OCI-M1 (cell line): ENCODE data around the gene NELL1.

Experiments
- DNase-seq: peaks from one replicate; lab custom pipeline; 2025; lab: John Stamatoyannopoulos, UW

The NELL1 gene

GRCh38 chr11:21489416-21490115 lies 820.2 kb downstream of the NELL1 start:
- DNase-seq: no peak

DNA sequence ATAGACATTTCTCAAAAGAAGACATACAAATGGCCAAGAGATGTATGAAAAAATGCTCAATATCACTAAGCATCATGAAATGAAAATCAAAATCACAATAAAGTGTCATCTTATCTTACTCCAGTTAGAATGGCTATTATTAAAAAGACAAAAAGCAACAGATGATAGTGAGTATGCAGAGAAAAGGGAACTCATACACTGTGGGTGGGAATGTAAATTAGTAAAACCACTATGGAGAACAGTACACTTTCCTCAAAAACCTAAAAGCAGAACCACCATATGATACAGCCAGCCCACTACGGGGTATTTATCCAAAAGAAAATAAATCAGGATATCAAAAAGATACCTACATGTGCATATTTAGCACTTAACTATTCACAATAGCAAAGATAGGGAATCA lies 823.5 kb downstream of the NELL1 start:
- DNase-seq: no peak

GRCh38 chr11:21494946-21495345 lies 825.6 kb downstream of the NELL1 start:
- DNase-seq: no peak

GRCh38 chr11:21495879-21496278 lies 826.5 kb downstream of the NELL1 start:
- no peak for DNase-seq

DNA sequence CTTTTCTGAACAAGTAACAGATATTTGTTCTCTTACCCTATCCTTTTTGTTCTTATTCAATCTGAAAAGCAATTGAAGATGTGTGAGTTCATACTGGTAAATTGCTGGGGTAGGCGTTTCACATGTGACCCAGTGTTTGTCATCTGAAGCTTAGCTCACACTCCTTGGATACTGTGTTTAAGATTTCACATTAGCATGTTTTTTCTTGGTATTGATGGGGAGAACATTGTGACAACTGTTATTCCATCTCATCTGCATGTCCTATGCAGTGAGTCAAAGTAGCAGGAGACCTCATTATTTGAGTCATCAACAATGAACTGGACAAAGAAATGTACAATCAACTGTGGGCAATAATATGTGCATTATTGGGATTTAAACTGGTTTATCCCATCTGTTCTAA lies 831.9 kb downstream of the NELL1 start:
- DNase-seq: no peak

GRCh38 chr11:21505070-21505469 lies 835.7 kb downstream of the NELL1 start:
- DNase-seq: no peak

- peak; percentile 76 for DNase-seq
These were observed 842.6 kb downstream of the NELL1 start for GRCh38 chr11:21511835-21512440.

GRCh38 chr11:21514316-21514715 lies 844.9 kb downstream of the NELL1 start:
- DNase-seq: peak; percentile 31

DNA sequence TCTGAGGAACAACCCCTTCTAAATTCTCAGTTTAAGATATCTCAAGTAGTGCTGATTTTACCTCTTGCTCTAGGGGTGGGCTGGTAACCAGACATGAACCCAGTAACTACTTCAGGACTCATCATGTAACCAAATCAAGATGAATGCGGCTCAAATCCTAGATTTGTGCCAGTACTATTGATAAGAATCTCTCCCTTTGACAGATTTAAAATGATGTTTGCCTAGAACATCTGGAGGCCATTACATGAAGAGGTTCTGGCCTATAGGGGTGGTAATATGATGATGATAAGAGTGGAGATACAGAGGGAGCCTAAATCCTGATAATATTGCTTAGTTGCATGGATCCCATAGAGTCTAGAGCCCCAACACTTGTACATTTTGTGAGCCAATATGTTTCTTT lies 850.9 kb downstream of the NELL1 start:
- DNase-seq: no peak

- DNase-seq: no peak
These were observed 859.8 kb downstream of the NELL1 start for GRCh38 chr11:21529187-21529586.

DNA sequence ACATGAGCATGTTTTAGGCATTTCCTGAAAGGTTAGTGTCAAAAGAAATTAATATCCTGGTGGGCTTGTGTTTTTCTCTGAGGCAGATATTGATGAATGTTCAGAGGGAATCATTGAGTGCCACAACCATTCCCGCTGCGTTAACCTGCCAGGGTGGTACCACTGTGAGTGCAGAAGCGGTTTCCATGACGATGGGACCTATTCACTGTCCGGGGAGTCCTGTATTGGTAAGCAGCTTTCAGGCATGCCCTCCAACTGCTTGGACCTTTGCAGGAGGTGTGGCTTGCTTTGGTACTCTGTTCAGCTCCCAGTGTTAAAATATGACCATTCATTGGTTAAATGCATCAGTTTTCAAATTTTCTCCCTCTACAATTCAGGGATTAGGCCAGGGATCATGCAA lies 864.9 kb downstream of the NELL1 start:
- DNase-seq: no peak

DNA sequence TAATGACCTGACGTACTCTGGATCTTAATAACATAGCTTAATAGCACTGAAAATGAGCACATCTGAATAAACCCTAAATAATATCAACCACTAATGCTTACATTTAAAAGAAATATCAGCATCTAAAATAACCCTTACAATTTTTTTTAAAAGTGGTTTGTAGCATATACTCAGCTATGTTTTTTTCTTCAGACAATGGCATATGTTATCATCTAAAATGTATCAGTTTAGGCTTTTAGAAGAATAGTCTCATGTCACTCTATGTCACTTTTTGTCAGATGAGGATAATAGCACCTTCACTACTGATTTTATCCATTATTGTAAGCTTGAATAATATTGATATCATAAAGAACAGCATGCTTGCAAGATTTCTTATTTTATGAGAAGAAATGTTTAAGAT lies 868.6 kb downstream of the NELL1 start:
- DNase-seq: no peak

- no peak for DNase-seq
These were observed 871.9 kb downstream of the NELL1 start for GRCh38 chr11:21541187-21541751.

DNA sequence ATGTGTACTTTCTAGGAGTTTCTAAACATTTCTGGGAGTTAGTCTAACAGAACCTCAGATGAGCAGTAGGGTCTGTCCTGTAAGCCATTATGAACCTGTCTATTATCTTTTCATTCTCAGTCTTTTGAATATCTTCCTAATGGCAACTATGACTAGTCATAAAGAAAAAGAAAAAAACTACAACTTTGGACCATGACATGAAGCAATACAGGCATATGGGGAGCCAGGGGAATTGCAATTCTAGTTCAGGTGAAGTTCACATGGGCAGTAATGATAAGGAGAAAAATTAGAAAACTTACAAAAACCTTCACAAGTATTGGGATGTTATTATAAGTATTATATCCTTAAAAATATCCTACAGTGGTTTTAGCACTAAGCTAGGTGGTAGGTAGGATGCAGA lies 874.5 kb downstream of the NELL1 start:
- DNase-seq: no peak

DNA sequence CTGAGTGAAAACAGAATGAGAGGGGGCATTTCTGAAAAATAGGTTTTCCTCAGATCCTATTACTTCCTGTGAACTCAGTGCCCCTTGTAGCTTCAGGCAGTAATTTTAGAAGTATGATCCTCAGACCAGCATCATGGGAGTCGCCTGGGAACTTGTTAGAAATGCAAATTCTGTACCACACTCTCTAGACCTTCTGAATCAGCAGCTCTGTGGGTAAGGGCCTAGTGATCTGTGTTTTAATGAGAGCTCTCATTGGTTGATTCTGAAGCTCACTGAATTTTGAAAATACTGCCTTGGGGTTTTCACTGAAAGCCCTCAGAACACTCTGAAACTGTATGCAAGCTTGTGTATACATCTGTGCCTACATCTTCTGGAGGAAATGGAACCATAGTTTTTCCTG lies 876.3 kb downstream of the NELL1 start:
- DNase-seq: no peak

DNA sequence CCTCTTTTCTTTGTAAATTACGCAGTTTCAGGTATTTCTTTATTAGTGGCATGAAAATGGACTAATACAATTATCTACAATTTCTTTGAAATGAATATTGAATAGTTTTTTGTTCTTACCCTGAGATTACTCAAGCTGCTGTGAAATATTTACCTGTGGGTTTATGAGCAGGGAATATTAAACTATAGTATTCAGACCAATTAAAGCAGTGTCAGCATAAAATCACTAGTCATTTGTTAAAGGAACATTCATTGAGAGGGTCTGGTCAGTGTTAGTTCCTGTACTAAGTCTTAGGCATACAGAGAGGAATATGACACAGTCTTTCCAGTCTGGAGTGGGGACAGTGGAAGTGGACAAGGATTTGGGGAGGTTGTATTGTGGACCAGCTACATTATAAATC lies 877.3 kb downstream of the NELL1 start:
- no peak for DNase-seq

DNA sequence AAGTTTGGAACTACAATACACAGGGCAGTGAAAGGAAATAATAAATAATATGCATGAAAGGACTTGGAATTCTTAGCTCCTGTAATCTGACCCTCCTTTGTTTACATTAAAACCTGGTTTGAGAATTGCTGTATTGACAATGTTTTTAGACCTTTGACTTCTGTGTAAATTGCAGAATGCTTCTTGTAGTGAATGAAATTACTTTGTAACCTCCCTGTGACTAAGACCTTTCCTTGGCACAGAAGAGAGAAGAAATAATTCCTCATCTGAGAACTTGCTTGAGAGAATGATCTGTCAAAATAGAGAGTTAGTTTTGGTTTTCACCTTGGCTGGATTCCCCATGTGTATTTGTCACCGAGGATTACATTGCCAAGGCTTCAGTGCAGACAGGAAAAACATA lies 883.5 kb downstream of the NELL1 start:
- no peak for DNase-seq

DNA sequence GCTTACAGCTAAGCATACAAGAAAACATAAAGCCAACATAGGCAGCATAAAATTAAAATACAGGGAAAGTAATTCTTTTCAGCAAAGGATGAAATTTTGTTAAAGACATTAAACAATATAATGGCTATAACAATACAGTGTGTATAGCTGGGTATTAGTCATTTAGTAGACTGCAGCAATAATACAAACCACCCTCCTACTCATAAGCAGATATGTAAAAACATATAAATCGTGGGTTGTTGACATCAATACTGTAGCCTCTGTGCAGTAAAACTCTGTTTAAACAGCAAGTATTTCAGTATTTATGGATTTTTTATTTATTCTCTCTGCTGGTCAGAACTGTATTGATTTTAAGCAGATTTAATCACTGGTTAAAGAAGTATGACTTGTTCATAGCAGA lies 884.4 kb downstream of the NELL1 start:
- no peak for DNase-seq

DNA sequence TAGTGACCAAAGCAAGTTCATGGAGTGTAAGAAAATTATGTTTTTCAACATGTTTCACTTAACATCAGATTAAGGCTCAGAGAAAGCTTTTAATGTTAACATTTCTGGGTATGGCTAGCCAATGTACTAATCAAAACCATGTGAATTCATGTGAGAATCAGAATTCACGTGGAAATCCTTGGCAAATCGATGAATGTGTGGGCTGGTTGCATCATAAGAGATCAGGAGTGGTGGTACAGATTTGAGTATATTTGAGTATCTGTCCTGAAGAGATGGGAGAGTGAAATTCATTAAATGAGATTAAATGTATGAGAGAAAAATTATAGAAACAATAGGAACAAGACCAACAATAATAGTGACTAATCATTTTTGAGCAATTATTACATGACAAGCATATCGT lies 884.9 kb downstream of the NELL1 start:
- DNase-seq: no peak

GRCh38 chr11:21556926-21557325 lies 887.5 kb downstream of the NELL1 start:
- no peak for DNase-seq

DNA sequence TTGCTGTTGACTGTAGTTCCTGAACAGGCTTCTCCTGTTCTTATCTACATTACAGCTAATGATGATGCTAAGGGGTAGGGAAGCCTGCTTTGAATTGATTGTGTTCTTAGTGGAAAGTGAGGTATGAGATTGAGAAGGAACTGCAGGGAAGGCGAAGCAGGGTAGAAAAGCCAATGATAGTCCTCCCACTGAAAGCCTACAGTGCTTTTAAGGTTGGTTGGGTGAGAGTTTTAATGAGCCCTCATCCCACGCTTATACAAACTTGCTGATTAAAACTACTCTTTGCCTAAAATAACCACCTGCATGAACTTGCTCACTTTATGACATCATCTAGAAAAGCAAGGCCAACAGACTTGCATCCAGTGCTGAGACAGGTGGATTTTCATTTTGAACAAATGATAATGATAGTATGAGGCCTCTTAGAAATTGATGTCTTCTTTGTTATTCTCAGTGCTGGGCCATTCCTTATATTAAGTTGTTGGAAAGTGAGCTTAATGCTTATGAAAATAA lies 891.1 kb downstream of the NELL1 start:
- no peak for DNase-seq

- DNase-seq: no peak
These were observed 892.2 kb downstream of the NELL1 start for GRCh38 chr11:21561581-21561980.

DNA sequence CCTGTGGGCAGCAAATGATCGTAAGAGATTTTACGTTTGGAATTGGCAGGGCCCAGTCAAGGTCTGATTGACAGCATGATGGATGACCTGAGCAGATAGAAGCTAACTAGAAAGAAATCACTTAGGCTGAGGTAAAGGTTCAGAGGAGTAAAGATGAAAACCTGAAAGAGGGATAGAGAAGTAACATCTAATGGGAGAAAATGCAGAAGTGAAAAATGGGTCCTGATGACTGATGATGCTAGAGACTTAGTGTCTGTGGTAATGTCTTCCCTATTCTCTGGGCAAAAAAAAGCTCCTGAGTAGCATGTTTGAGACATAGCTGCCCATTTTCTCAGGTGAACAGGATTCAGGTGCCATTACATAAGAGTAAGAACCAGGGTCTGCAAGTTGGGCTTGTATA lies 894.7 kb downstream of the NELL1 start:
- DNase-seq: no peak
